Measurements from ENCODE around the gene GALNT10. TPM values are rescaled to one million over a fixed set of nuclear protein-coding genes. Genes with fewer than 3 reads are reported as not detected.

The GALNT10 gene
- total RNA-seq, 2 donors from 2014 or later = 34.7 to 40.4 TPM

- no peaks in the 10 kb centered on the region for H3K9me3 ChIP-seq (ENCODE audit: control insufficient read depth, low read length, poor library complexity, severe bottlenecking)
- DNase-seq (no peak), ATAC-seq (peak; percentile 11)
- Mint-ChIP-seq H3K4me3 (peak overlapping the region; percentile 92), H3K36me3 (ENCODE audit: low read depth) (peaks cover 2% of the 10 kb centered on the region), H3K27ac (peak overlapping the region; percentile 89), H3K27me3 (no peaks in the 10 kb centered on the region), H3K4me1 (peaks cover 61% of the 10 kb centered on the region)
These were observed 1.1 kb downstream of the GALNT10 start for GRCh38 chr5:154191467-154192261.

- DNase-seq (no peak), ATAC-seq (no peak)
- H3K9me3 ChIP-seq (ENCODE audit: control insufficient read depth, low read length, poor library complexity, severe bottlenecking) = no peaks in the 10 kb centered on the region
- H3K27ac Mint-ChIP-seq = peak overlapping the region; percentile 60
- no peaks in the 10 kb centered on the region for H3K27me3 Mint-ChIP-seq
- no peak overlapping the region for H3K4me3 Mint-ChIP-seq
- peaks cover 2% of the 10 kb centered on the region for H3K36me3 Mint-ChIP-seq (ENCODE audit: low read depth)
- H3K4me1 Mint-ChIP-seq = peaks cover 65% of the 10 kb centered on the region
These were observed 2.8 kb downstream of the GALNT10 start for GRCh38 chr5:154193283-154193682.

- ATAC-seq (no peak), DNase-seq (no peak)
- no peaks in the 10 kb centered on the region for H3K9me3 ChIP-seq (ENCODE audit: control insufficient read depth, low read length, poor library complexity, severe bottlenecking)
- Mint-ChIP-seq H3K27ac (peak overlapping the region; percentile 2), H3K27me3 (no peaks in the 10 kb centered on the region), H3K4me1 (peaks cover 68% of the 10 kb centered on the region), H3K36me3 (ENCODE audit: low read depth) (peaks cover 2% of the 10 kb centered on the region), H3K4me3 (no peak overlapping the region)
These were observed 3.2 kb downstream of the GALNT10 start for GRCh38 chr5:154193701-154194121.

- no peak for DNase-seq
- no peak overlapping the region for H3K4me3 Mint-ChIP-seq
- ATAC-seq = no peak
- H3K4me1 Mint-ChIP-seq = peaks cover 69% of the 10 kb centered on the region
- H3K36me3 Mint-ChIP-seq (ENCODE audit: low read depth) = peaks cover 2% of the 10 kb centered on the region
- H3K9me3 ChIP-seq (ENCODE audit: control insufficient read depth, low read length, poor library complexity, severe bottlenecking) = no peaks in the 10 kb centered on the region
- no peaks in the 10 kb centered on the region for H3K27me3 Mint-ChIP-seq
- peak overlapping the region; percentile 93 for H3K27ac Mint-ChIP-seq
These were observed 4.1 kb downstream of the GALNT10 start for GRCh38 chr5:154194345-154195329.

- DNase-seq (no peak), ATAC-seq (no peak)
- Mint-ChIP-seq H3K27ac (peak overlapping the region; percentile 93), H3K36me3 (ENCODE audit: low read depth) (peaks cover 2% of the 10 kb centered on the region), H3K4me1 (peaks cover 70% of the 10 kb centered on the region), H3K27me3 (no peaks in the 10 kb centered on the region), H3K4me3 (peak overlapping the region; percentile 61)
- H3K9me3 ChIP-seq (ENCODE audit: control insufficient read depth, low read length, poor library complexity, severe bottlenecking) = no peaks in the 10 kb centered on the region
These were observed 5.7 kb downstream of the GALNT10 start for GRCh38 chr5:154196281-154196680.

GRCh38 chr5:154196955-154197652 lies 6.6 kb downstream of the GALNT10 start:
- peak overlapping the region; percentile 53 for H3K4me3 Mint-ChIP-seq
- ATAC-seq (peak; percentile 29), DNase-seq (no peak)
- H3K27ac Mint-ChIP-seq = peak overlapping the region; percentile 93
- peaks cover 2% of the 10 kb centered on the region for H3K36me3 Mint-ChIP-seq (ENCODE audit: low read depth)
- peaks cover 67% of the 10 kb centered on the region for H3K4me1 Mint-ChIP-seq
- no peaks in the 10 kb centered on the region for H3K27me3 Mint-ChIP-seq
- no peaks in the 10 kb centered on the region for H3K9me3 ChIP-seq (ENCODE audit: control insufficient read depth, low read length, poor library complexity, severe bottlenecking)

- peak overlapping the region; percentile 71 for H3K4me3 Mint-ChIP-seq
- no peaks in the 10 kb centered on the region for H3K27me3 Mint-ChIP-seq
- H3K36me3 Mint-ChIP-seq (ENCODE audit: low read depth) = no peaks in the 10 kb centered on the region
- ATAC-seq (peak; percentile 87), DNase-seq (peak in 2 of 3 donors; percentile 34 to 37)
- H3K9me3 ChIP-seq (ENCODE audit: control insufficient read depth, low read length, poor library complexity, severe bottlenecking) = no peaks in the 10 kb centered on the region
- H3K27ac Mint-ChIP-seq = peak overlapping the region; percentile 93
- peaks cover 66% of the 10 kb centered on the region for H3K4me1 Mint-ChIP-seq
These were observed 7.4 kb downstream of the GALNT10 start for GRCh38 chr5:154197801-154198491.

- no peaks in the 10 kb centered on the region for H3K9me3 ChIP-seq (ENCODE audit: control insufficient read depth, low read length, poor library complexity, severe bottlenecking)
- no peak for DNase-seq
- Mint-ChIP-seq H3K27ac (peak overlapping the region; percentile 93), H3K4me3 (no peak overlapping the region), H3K4me1 (peaks cover 66% of the 10 kb centered on the region), H3K27me3 (no peaks in the 10 kb centered on the region), H3K36me3 (ENCODE audit: low read depth) (no peaks in the 10 kb centered on the region)
- ATAC-seq = no peak
These were observed 8.2 kb downstream of the GALNT10 start for GRCh38 chr5:154198611-154199230.

- Mint-ChIP-seq H3K27me3 (no peaks in the 10 kb centered on the region), H3K4me3 (peak overlapping the region; percentile 57), H3K36me3 (ENCODE audit: low read depth) (peaks cover 2% of the 10 kb centered on the region), H3K27ac (peak overlapping the region; percentile 93), H3K4me1 (peaks cover 66% of the 10 kb centered on the region)
- no peak for ATAC-seq
- DNase-seq = no peak
- no peaks in the 10 kb centered on the region for H3K9me3 ChIP-seq (ENCODE audit: control insufficient read depth, low read length, poor library complexity, severe bottlenecking)
These were observed 8.7 kb downstream of the GALNT10 start for GRCh38 chr5:154199263-154199662.

GRCh38 chr5:154199671-154200220 lies 9.2 kb downstream of the GALNT10 start:
- H3K36me3 Mint-ChIP-seq (ENCODE audit: low read depth) = peaks cover 5% of the 10 kb centered on the region
- H3K4me1 Mint-ChIP-seq = peaks cover 66% of the 10 kb centered on the region
- DNase-seq (no peak), ATAC-seq (no peak)
- H3K27me3 Mint-ChIP-seq = no peaks in the 10 kb centered on the region
- H3K9me3 ChIP-seq (ENCODE audit: control insufficient read depth, low read length, poor library complexity, severe bottlenecking) = no peaks in the 10 kb centered on the region
- peak overlapping the region; percentile 57 for H3K4me3 Mint-ChIP-seq
- peak overlapping the region; percentile 93 for H3K27ac Mint-ChIP-seq

GRCh38 chr5:154200221-154200620 lies 9.7 kb downstream of the GALNT10 start:
- peaks cover 62% of the 10 kb centered on the region for H3K4me1 Mint-ChIP-seq
- H3K27me3 Mint-ChIP-seq = no peaks in the 10 kb centered on the region
- no peak for ATAC-seq
- no peak for DNase-seq
- H3K9me3 ChIP-seq (ENCODE audit: control insufficient read depth, low read length, poor library complexity, severe bottlenecking) = no peaks in the 10 kb centered on the region
- H3K4me3 Mint-ChIP-seq = no peak overlapping the region
- H3K27ac Mint-ChIP-seq = peak overlapping the region; percentile 93
- H3K36me3 Mint-ChIP-seq (ENCODE audit: low read depth) = peaks cover 5% of the 10 kb centered on the region

Data from T-helper 17 cell (primary cell).